ENCODE data around the gene GGT1.

GRCh38 chr22:24589518-24590030 lies 13.4 kb upstream of the GGT1 start:
- no peak for TF ChIP-seq POLR2A (IDR thresholded peaks at IDR 0.05; ENCODE audit: control extremely low read depth in 1 of 2, low read depth in 2 of 2, low read length in 2 of 2)
- TF ChIP-seq, protein P1, sequence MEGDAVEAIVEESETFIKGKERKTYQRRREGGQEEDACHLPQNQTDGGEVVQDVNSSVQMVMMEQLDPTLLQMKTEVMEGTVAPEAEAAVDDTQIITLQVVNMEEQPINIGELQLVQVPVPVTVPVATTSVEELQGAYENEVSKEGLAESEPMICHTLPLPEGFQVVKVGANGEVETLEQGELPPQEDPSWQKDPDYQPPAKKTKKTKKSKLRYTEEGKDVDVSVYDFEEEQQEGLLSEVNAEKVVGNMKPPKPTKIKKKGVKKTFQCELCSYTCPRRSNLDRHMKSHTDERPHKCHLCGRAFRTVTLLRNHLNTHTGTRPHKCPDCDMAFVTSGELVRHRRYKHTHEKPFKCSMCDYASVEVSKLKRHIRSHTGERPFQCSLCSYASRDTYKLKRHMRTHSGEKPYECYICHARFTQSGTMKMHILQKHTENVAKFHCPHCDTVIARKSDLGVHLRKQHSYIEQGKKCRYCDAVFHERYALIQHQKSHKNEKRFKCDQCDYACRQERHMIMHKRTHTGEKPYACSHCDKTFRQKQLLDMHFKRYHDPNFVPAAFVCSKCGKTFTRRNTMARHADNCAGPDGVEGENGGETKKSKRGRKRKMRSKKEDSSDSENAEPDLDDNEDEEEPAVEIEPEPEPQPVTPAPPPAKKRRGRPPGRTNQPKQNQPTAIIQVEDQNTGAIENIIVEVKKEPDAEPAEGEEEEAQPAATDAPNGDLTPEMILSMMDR (IDR thresholded peaks at IDR 0.05; ENCODE audit: control extremely low read depth in 1 of 3, insufficient read depth in 1 of 3, low read depth in 1 of 3, low read length in 3 of 3): no peak
- TF ChIP-seq POLR2AphosphoS5 (IDR thresholded peaks at IDR 0.05; ENCODE audit: low read depth, low read length): no peak
- TF ChIP-seq RXRA (IDR thresholded peaks at IDR 0.05; ENCODE audit: insufficient read depth, low read depth, low read length): no peak
- no peak for TF ChIP-seq GABPA (IDR thresholded peaks at IDR 0.05; ENCODE audit: borderline replicate concordance, insufficient read depth, low read length)
- no peak for TF ChIP-seq RNF2 (IDR thresholded peaks at IDR 0.05; ENCODE audit: borderline replicate concordance, low read depth, low read length, missing control alignments, poor library complexity, severe bottlenecking)
- TF ChIP-seq TCF12 (IDR thresholded peaks at IDR 0.05; ENCODE audit: low read depth, low read length): no peak
- TF ChIP-seq MAFK (IDR thresholded peaks at IDR 0.05; ENCODE audit: low read depth, low read length): no peak
- TF ChIP-seq EZH2 (IDR thresholded peaks at IDR 0.05; ENCODE audit: low read depth, low read length, severe bottlenecking): no peak
- no peak for TF ChIP-seq CBX8 (IDR thresholded peaks at IDR 0.05; ENCODE audit: borderline replicate concordance, low read depth, low read length)
- no peak for TF ChIP-seq TBP (IDR thresholded peaks at IDR 0.05; ENCODE audit: low read depth, low read length)

All from H1 (cell line).